Activated CD8-positive, alpha-beta T cell treated with anti-CD3 and anti-CD28 coated beads for 36 hours (primary cell): ENCODE measurements around the gene SCP2. TPM values are rescaled to one million over a fixed set of nuclear protein-coding genes. Genes with fewer than 3 reads are reported as not detected.

ENCODE experiments used
- ATAC-seq: fragments of 200-7000 bp; cut with Tn5 transposase; one replicate; pipeline ENCODE4 v1.10.0; 2021; ENCODE audit warnings: mild to moderate bottlenecking, moderate library complexity
- CTCF ChIA-PET: fragments of 350-600 bp; sonication (Branson Sonifier 250); formaldehyde crosslinking; loops from one replicate; lab custom pipeline; 2021; ENCODE audit warnings: antibody characterized with exemption; lab: Charles Lee
- POLR2A ChIA-PET: fragments of 350-600 bp; sonication (Branson Sonifier 250); formaldehyde crosslinking; loops from one replicate; lab custom pipeline; 2021; ENCODE audit warnings: antibody characterized with exemption; lab: Charles Lee
- DNase-seq: peaks from one replicate; pipeline ENCODE4 v3.0.0-alpha.2; 2020
- H3K27ac Mint-ChIP-seq: one replicate; pipeline ENCODE4 v1.8.0; 2021; ENCODE audit warnings: mild to moderate bottlenecking, mixed read lengths
- H3K27me3 Mint-ChIP-seq: one replicate; pipeline ENCODE4 v1.8.0; 2021; ENCODE audit warnings: mixed read lengths
- H3K36me3 Mint-ChIP-seq: one replicate; pipeline ENCODE4 v1.8.0; 2021; ENCODE audit warnings: low read depth, mixed read lengths
- H3K4me1 Mint-ChIP-seq: one replicate; pipeline ENCODE4 v1.8.0; 2021; ENCODE audit warnings: low read depth, mixed read lengths
- H3K4me3 Mint-ChIP-seq: one replicate; pipeline ENCODE4 v1.8.0; 2021; ENCODE audit warnings: mild to moderate bottlenecking, moderate library complexity, mixed read lengths
- H3K9me3 Mint-ChIP-seq: one replicate; pipeline ENCODE4 v1.8.0; 2021; ENCODE audit warnings: mixed read lengths
- intact Hi-C: fragments of 100-400 bp; cut with micrococcal nuclease; formaldehyde crosslinking; loops from one replicate; pipeline ENCODE4 v1.10.0; 2022
- total RNA-seq, 2 experiments: library from RNA; stranded (reverse); gene quantifications; one replicate each; pipeline ENCODE4 v1.2.3, GENCODE V29; 2021
- TF ChIP-seq, protein P1 (sequence below): fragments of 200-600 bp; IDR thresholded peaks from one replicate; pipeline ENCODE4 v1.8.0; 2022; ENCODE audit warnings: antibody characterized with exemption, mild to moderate bottlenecking

SCP2 gene
- total RNA-seq, 2 experiments from 2014 or later = 60.7 to 66.8 TPM

DNA sequence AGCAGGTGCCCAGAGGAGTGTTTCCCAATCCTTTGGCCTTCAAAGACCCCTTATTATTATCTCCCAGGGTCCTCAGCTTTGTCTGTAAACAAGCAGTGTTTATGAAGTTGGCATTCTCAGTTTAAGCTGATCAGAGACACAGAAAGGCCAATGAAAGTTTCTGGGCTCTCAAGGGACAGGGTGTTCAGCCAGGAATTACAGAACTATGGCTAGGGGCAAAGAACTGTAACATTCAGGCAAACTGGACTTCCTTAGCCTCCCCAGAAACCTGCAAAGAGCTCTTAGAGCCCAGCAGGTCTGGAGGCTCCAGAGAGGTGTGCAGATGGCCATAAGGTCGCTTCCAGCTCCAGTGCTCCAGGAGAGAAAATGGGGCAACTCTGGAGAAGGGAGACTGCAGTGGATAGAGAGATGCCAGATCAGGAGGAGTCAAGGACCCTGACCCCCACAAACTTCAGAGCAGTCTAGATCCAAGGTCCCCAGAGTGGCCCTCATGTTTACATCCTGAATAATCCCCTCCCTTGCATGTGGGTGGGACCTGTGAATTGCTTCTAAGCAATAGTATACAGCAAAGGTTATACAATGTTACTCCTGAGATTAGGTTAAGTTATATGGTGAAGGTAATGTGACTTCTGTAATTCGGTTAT is 11.7 kb upstream of the SCP2 start:
- intact Hi-C loops = no loop called here
- no peaks in the 10 kb centered on the region for H3K36me3 Mint-ChIP-seq
- ATAC-seq (no peak), DNase-seq (no peak)
- TF ChIP-seq, protein P1, sequence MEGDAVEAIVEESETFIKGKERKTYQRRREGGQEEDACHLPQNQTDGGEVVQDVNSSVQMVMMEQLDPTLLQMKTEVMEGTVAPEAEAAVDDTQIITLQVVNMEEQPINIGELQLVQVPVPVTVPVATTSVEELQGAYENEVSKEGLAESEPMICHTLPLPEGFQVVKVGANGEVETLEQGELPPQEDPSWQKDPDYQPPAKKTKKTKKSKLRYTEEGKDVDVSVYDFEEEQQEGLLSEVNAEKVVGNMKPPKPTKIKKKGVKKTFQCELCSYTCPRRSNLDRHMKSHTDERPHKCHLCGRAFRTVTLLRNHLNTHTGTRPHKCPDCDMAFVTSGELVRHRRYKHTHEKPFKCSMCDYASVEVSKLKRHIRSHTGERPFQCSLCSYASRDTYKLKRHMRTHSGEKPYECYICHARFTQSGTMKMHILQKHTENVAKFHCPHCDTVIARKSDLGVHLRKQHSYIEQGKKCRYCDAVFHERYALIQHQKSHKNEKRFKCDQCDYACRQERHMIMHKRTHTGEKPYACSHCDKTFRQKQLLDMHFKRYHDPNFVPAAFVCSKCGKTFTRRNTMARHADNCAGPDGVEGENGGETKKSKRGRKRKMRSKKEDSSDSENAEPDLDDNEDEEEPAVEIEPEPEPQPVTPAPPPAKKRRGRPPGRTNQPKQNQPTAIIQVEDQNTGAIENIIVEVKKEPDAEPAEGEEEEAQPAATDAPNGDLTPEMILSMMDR = no peak
- H3K4me3 Mint-ChIP-seq = no peak overlapping the region
- H3K4me1 Mint-ChIP-seq = peaks cover 12% of the 10 kb centered on the region
- ChIA-PET CTCF (interaction anchor here (1.5 to 1.6 kb wide), 2 partner anchors 29 to 266 kb away, joined by 3 to 4 read pairs; no protein-coding TSS in a partner anchor), POLR2A (interaction anchor here (0.6 to 1.2 kb wide), 3 partner anchors 12 to 27 kb away, joined by 3 to 4 read pairs (median 4); partner anchors contain the start of gene SCP2)
- H3K27ac Mint-ChIP-seq = no peak overlapping the region
- no peaks in the 10 kb centered on the region for H3K27me3 Mint-ChIP-seq
- no peaks in the 10 kb centered on the region for H3K9me3 Mint-ChIP-seq

GRCh38 chr1:52915855-52916220 is 11.2 kb upstream of the SCP2 start:
- Mint-ChIP-seq H3K4me3 (no peak overlapping the region), H3K36me3 (no peaks in the 10 kb centered on the region), H3K27me3 (no peaks in the 10 kb centered on the region), H3K9me3 (no peaks in the 10 kb centered on the region), H3K27ac (no peak overlapping the region), H3K4me1 (peaks cover 16% of the 10 kb centered on the region)
- CTCF ChIA-PET = interaction anchor here (1.5 to 1.6 kb wide), 2 partner anchors 28 to 265 kb away, joined by 3 to 4 read pairs; no protein-coding TSS in a partner anchor
- TF ChIP-seq, protein P1 = no peak
- POLR2A ChIA-PET = interaction anchor here (0.6 to 0.9 kb wide), 2 partner anchors 11 to 26 kb away, joined by 3 to 4 read pairs; partner anchors contain the start of gene SCP2
- ATAC-seq (no peak), DNase-seq (no peak)
- intact Hi-C loops = no loop called here

DNA sequence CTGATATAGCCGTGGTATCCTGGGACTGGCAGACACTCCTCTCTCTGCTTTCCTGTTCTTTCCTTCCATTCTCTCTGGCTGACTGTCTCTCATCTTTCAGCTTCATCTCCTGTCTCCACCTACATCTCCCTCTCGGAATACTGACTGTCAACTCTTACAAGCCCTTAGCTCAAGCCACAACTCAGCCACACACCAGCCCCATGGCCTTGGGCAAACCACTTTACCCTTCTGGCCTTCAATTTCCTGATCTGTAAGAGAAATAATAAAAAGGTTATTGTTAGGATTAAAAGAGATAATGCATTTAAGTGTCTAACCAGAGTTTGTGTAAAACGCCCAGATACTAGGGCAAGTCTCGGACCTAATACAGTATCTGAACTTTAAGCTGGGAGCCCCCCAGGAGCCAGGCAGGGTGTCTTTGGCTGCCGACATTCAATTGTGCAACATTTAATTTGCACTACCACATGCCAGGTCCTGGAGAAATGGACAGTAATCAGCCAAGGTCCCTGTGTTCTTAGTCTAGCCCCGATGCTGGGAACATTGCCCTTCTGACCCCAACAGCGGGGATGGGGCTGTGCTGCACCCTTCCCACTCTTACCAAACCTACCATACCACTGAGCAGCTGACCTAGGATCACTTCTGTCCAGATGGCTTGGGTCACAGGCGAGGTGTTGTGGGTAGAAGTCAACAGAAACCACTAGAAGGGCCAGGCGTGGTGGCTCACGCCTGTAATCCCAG is 10.7 kb upstream of the SCP2 start:
- ChIA-PET POLR2A (interaction anchor here (0.6 kb wide), 1 partner anchor 122 kb away, joined by 3 read pairs; no protein-coding TSS in a partner anchor), CTCF (interaction anchor here (1.5 kb wide), 1 partner anchor 28 kb away, joined by 4 read pairs; no protein-coding TSS in a partner anchor)
- ATAC-seq (no peak), DNase-seq (no peak)
- Mint-ChIP-seq H3K4me1 (peaks cover 17% of the 10 kb centered on the region), H3K4me3 (no peak overlapping the region), H3K27me3 (no peaks in the 10 kb centered on the region), H3K9me3 (no peaks in the 10 kb centered on the region), H3K27ac (no peak overlapping the region), H3K36me3 (no peaks in the 10 kb centered on the region)
- intact Hi-C loops = no loop called here
- TF ChIP-seq, protein P1 = no peak

- CTCF ChIA-PET = no interaction called here
- Mint-ChIP-seq H3K27ac (no peak overlapping the region), H3K4me3 (no peak overlapping the region), H3K27me3 (no peaks in the 10 kb centered on the region), H3K9me3 (no peaks in the 10 kb centered on the region), H3K36me3 (no peaks in the 10 kb centered on the region), H3K4me1 (peaks cover 20% of the 10 kb centered on the region)
- DNase-seq (no peak), ATAC-seq (no peak)
- intact Hi-C loops = no loop called here
- POLR2A ChIA-PET = interaction anchor here (0.6 kb wide), 1 partner anchor 123 kb away, joined by 3 read pairs; no protein-coding TSS in a partner anchor
- TF ChIP-seq, protein P1 = no peak
Measured at GRCh38 chr1:52917156-52917555, 9.9 kb upstream of the SCP2 start.

GRCh38 chr1:52917581-52917980 is 9.5 kb upstream of the SCP2 start:
- TF ChIP-seq, protein P1 = no peak
- ChIA-PET CTCF (no interaction called here), POLR2A (no interaction called here)
- H3K27ac Mint-ChIP-seq = no peak overlapping the region
- H3K36me3 Mint-ChIP-seq = no peaks in the 10 kb centered on the region
- no peak for DNase-seq
- H3K4me3 Mint-ChIP-seq = no peak overlapping the region
- no peak for ATAC-seq
- no peaks in the 10 kb centered on the region for H3K27me3 Mint-ChIP-seq
- intact Hi-C loops = no loop called here
- peaks cover 23% of the 10 kb centered on the region for H3K4me1 Mint-ChIP-seq
- H3K9me3 Mint-ChIP-seq = no peaks in the 10 kb centered on the region
